HG03571 (cell line): ENCODE data around the gene KCNMB1.
A peak's percentile ranks its signal among the peaks of the same experiment; 100 is the strongest.

Experiments
- ATAC-seq: cut with Tn5 transposase; IDR thresholded peaks from one replicate; pipeline ENCODE4 v1.9.1; 2021; ENCODE audit not compliant: unreplicated experiment

The KCNMB1 gene

DNA sequence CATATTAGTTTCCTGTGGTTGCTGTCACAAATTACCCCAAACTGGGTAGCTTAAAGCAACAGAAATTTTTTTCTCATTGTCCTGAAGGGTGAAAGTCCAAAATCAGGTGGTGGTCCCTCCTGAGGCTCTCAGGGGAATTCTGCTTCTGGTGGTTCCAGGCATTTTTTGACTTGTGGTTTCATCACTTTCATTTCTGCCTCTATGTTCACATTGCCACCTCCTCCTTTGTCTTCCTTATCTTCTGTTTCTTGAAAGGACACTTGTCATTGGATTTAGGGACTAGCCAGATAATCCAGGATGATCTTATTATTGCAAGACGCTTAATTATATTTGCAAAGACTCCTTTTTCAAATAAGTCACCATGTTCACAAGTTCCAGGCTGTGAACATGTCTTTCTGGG lies 43.2 kb downstream of the KCNMB1 start:
- ATAC-seq = no peak

DNA sequence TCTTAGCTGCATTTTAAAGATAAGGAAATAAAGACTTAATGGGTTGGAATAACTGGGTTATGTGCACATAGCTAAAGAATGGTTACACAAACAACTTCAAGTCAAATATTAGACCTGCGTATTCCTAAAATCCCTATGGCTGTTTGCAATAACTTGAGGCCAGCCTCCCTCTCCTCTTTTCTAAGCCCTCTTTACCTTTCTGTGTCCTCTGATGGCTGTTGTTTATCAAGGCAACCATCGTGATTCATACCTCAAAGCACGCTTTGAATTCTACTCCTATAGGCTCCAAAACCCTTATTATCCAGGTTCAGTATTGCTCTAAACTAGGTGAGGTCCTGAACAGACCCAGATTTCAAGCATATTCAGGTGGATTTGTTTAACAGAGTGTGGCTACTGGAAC lies 46.0 kb downstream of the KCNMB1 start:
- ATAC-seq = no peak

DNA sequence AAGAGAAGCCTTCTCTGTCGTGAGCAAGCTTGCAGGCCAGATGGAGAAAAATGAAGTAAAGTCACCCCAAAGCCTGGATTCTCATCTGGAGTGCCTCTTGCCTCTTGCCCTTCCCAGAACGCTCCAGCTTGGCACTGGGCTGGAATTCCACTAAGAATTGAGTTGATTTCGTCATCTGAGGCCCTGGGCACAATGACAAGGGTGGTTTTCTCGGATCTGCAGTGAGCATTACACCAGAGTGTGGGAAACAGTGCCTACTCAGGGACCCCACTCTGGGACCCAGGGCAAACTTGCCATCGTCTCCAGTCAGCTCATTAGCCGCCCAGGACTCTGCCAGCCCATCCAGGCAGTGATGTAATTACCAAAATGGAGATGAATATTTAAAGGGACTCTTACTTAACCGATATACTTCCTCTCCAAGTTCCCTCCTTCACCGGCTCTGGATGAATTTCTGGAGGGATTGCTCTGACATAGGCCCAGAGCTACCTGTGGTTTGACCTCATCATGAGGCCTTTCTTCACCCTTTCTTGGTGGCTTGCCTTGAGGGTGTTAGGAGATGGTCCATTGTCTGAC lies 46.9 kb downstream of the KCNMB1 start:
- ATAC-seq = no peak

DNA sequence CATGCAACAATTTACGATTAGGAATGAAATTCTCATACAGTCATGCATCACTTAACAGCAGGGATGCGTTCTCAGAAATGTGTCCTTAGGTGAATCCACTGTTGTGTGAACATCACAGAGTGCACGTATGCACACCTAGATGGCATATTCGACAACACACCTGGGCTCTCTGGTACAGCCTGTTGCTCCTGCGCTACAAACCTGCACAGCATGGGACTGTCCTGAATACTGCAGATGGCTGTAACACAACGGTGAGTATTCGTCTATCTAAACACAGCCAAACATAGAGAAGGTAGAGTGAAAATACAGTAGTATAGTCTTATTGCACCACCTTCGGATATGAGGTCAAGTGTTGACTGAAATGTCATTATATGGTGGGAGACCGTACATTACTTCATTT lies 47.6 kb downstream of the KCNMB1 start:
- no peak for ATAC-seq

DNA sequence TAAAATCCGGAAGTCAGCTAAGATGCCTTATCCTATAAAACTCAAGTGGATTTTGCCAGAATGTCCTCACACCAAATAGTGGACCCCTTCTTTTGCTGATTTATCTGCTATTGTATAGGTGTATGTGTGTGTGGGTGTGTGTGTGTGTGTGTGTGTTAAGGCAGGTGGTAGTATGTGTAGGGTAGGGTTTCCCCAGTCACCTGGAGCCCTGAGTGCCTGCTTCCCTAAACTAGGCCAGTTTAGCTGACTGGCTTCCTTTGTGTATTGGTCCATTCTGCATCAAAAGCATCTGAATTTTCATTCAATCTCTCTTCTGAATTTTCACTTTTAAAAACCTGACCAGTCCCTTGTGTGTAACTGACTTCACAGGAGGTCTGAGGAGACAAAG lies 49.4 kb downstream of the KCNMB1 start:
- ATAC-seq = no peak

DNA sequence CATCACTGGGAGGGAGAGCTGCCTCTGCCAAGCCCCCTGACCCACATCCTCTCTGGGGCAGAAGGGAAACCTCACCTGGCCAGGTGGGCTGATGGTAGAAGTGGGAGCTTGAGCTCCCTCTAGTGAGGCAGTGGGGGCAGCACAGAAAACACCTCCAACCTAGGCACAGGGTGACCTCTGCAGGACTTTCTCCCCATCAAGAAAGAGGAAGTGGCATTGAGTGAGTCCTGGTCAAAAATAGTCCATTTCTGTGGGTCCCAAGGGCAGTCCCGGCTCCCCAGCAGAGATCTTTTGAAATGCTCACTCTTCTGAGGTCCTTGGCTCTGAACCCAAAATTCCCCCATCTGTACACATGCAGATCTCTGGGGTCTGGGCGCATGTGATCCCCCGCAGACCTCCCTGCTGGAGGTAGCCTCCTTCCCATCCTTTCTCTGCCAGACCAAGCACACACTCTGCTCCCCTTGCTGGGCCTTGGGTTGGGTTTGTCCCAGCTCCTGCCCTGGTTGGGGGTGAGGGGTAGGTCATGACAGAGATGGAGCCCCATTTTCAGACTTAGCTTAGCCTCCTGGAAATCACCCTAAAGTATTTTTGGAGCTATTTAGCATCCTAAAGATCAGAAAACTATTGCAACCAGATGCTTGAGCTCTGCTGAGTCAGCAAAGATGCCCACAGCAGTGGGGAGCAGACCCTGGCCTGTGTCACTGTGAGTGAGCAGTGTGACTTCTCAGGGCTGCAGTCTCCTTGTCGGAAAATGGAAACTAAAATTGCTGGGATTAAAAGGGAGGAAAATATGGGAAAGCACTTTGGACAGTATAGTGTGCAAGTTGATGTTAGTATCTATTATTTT lies 50.0 kb downstream of the KCNMB1 start:
- ATAC-seq = peak; percentile 90

DNA sequence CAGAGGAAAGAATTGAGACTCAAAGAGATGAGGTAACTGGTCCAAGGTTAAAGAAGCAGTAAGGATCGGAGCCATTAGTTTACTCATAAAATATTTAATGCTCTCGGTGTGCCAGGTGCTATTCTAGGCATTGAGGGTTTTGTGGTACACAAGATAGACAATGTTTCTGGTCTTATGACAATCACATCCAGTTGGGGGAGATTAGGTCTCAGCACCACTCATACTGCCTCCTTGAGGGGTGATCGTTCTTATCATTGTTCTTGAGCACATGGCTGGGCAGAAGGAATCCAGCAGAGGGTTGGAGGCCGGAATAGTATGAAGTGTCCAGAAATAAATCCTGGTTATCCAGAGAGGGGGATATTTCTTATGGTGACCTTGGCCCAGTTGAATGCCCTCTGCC lies 50.9 kb downstream of the KCNMB1 start:
- no peak for ATAC-seq

DNA sequence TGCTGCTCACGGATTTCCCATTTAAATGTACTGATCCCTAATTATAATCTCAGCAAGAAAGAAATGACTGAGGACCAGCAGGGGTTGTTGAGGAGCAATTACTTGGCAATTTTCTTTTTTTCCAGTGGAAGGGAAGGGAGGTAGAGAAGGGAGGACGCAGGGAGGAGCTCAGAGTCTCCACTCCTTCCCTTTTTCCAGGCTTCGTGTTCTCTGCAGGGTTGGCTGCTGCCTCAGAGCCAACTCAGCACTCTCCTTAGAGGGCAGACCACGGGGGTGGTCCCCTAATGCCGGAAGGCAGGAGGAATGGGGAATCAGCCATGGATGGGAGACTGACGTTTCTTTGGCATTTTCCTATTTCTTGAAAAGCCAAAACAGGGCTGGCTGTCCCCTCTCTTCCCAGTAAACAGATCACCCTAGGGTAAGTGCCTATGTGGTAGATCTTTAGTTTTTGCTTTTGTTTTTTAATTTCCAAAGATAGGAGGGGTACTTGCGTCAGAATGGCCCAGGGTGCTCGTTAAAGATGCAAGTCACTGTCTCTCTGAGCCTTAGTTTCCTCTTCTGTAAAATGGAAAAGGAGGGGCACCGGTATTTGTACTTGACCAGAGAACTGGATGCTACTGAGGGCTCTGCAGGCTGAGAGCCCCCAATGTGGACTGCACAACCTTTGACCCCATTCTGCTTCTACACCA lies 52.0 kb downstream of the KCNMB1 start:
- ATAC-seq = no peak

DNA sequence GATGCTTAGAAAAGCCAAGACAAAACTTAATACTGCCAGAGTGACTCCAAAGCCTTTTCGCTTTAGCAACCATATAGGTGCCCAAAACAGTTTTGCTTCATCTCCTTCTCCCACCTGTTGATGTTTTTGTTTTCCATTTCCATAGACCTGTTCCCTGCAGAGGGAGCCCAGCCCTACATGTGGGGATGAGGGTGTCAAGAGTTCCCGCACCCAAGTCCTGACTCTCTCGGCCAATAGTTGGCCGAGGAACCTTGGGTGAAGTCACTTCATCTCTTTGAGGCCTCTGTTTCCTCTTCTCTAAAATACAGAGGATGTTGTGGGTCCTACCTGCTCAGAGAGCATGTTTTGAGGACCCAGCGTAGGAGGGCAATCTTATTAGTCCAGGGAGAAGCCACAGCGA lies 53.1 kb downstream of the KCNMB1 start:
- no peak for ATAC-seq

DNA sequence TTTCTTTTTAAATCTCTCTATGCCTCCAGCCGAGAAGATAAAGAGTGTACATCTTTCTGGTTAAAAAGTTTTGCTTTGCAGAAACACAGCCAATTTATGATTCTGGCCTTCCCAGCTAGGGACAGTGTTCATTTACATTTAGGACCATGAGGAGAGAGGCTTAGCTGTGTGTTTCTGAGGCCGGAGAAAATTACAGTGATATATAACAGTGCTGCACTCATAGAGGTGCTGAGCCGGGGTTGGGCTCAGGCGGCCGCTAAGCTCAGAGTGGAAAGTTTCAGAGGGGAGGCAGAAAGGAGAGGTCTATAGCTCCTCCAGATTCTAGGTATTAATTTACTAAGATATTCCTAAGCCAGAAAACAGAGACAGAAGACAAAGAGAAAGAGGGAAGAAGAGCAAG lies 54.5 kb downstream of the KCNMB1 start:
- no peak for ATAC-seq

DNA sequence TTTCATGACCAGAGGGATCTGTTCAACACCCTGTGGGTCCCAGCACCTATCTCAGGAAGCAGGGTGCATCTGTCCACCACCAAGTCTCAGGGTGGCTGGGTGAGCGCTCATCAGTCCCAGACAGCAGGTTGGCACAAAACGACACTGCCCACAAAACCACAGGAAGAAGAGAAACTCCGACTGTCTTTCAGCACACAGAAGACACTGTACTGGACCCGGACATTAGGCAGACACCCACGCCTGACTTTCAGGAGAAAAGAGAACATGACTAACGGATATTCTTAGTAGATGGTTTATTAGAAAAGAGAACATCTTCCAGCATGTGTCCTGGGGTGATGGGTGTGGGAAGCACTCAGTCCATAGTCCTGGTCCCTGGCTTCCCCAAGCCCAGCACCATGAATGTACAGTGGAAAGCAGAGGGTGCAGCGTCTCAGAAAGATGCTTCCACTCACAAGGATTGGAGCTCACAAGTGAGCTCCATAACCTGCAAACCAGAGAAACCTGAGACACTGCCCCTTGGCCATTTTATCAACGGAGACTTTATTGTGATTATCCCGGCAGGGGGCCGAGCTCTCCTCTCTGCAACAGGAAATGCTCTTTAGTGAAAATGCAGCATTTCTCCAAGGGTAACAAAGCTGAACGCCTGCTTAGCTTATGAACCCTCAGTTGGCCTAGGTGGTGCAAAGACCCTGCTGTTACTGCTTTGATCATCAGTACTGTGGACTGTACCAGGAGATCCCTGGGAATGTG lies 55.8 kb downstream of the KCNMB1 start:
- ATAC-seq = peak; percentile 52

DNA sequence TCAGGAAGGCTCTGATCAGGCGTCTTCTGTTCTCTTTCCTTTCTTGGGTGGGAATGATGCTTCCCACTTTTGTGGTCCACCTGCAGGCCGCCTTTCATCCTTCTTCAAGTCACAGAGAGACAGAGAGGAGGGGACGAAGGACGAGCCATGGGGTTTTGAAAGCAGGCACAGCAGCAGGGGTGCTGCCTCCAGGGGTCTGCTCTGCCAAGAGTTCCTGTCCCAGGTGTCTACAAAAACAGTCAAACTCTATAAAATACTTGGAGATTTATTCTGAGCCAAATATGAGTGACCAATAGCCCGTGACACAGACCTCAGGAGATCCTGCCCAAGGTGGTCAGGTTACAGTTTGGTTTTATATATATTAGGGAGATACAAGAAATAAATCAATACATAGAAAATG lies 57.1 kb downstream of the KCNMB1 start:
- no peak for ATAC-seq

DNA sequence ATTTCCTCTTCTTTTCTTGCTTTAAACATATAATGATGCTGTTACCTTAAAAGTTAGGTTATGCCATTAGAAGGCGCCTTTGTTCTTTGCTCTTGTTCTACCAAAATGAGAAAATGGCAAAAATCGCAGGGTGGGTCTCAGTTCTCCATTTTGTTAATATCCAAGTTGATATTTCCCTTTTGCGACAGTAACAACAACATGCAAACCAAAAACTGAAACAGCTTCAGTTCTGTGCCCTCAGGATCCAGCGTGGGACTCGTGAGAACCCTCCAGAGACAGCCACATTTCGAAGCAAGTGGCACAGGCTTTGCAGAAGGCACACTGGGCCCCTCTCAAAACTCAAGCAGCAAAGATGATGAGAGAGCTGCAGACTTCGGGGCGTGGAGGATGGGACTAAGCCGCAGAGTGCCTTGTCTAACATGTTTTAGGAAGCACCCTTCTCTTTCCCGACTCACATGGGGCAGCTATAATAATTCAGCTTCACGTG lies 58.6 kb downstream of the KCNMB1 start:
- no peak for ATAC-seq

DNA sequence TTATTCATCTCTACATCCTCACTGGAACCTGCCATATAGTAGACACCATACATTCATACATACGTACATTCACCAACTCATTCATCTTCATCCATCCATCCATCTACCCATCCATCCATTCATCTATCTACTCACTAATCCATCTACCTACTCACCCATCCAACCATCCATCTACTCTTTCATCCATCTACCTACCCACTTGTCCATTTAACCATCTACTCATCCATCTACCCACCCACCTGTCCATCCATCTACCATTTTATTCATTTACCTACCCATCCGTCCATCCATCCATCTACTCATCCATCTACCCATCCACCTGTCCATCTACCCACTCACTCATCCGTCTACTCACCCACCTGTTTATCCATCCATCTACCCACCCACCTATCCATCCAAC lies 59.6 kb downstream of the KCNMB1 start:
- ATAC-seq = no peak

DNA sequence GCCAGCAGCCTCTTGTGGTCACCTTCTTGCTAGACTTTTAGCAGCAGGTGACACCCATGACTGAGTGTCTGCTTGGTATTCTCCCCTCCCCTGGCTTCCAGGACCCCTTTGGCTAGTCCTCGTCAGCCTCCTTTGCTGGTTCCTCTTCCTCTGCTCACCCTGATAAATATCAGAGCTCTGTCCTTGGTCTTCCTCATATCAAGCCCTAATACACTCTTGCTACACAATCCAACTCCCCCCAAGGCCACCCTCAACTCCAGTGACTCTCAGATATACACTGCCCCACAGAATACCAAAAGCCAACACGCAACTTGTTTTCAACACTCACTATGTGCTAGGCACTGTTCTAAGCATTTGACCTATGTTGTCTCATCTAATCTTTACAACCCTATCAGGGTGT lies 61.3 kb downstream of the KCNMB1 start:
- ATAC-seq = no peak

DNA sequence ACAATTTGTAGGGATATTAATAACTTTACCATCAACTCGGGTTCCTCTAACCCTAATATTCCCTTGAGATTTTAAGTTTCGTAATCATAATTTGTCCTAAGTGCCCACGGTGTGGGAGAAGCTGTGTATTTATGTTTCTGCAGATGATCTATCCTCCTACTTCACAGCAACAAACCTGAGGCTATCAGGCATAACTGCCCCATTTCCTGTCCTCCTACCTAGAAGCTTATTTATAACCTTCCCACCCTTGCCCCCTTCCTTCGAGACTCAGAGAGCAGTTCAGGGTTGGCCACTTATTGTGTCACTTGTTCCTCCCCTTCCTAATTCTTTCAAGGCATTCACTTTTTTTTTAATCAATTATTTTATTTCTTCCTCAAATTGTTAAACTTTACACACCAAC lies 62.0 kb downstream of the KCNMB1 start:
- ATAC-seq = peak; percentile 33
